ENCODE results near the gene LIN9.

LIN9 gene

DNA sequence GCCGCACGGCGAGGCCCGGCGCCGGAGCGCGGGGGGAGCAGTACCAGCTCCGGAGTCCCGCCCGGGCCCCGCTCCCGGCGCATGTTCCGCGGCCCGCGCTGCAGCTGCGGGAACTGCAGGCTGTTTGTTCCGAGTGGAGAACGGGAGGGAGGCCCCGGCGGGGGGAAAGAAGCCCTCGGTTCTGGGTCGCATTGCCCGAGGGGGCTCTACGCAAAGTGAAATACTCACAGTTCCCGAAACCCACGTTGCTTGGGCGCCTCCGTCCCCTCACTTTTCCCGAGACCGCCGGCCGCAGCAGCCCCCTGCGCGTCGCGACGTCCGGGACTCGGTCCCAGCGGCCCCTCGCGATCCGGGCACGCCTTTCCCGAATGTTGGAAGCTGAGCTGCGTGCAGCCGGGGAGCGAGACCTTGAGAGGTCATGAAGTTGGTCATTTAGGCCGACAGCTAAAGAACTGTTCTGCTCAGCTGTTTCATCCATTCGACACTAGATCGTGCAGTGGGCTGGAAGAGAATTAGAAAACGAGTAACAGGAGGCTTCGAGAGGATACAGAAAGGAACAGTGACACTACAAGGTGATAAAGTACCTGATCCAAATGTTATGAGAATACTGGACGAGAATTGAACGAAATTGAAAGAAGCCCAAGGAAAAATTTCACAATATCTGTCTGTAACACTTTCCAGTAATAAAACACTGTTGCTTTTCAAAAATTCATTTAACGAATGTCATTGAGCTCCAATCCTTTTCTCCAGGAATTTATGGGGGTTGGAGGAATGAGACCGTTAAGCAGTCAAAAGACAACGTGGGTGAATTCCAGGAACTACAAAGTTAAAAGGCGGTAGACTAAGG lies 657 bp upstream of the LIN9 start:
- Mint-ChIP-seq H3K27me3 (peaks cover 32% of the 10 kb centered on the region), H3K9me3 (no peaks in the 10 kb centered on the region), H3K4me3 (peak overlapping the region; percentile 69), H3K27ac (peak overlapping the region; percentile 50), H3K4me1 (peaks cover 33% of the 10 kb centered on the region), H3K36me3 (peaks cover 2% of the 10 kb centered on the region)
- CTCF ChIA-PET, result interaction anchor here (1.2 to 3.2 kb wide), 6 partner anchors 10 to 245 kb away, joined by 3 to 12 read pairs (median 6); no protein-coding TSS in a partner anchor
- no peak for DNase-seq

DNA sequence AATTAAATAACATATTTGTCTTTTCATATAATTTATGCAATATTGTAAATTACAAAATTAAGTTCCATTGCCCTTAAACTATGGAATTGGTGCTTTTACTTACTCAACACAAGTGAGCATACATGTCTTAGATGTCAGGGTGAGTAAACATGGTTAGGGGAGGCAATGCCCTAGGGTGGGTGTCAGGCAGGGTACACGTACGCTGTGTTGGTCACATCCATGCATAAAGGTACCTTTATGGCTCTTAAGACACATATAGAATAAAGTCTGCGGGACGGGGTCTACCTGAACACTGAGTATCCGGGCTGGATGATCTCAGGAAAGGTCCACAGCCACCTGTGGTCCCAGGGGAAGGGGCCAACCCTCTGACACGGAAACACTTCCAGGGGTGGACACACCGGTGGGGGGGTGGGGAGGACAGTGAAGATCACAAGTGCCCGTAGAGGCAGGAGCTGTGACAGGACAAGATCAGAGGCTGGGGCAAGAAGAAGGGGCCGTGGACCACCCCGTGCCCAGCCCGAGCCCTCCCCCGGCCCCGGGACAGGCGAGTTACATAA lies 720 bp downstream of the LIN9 start:
- CTCF ChIA-PET, result interaction anchor here (1.6 to 3.2 kb wide), 3 partner anchors 25 to 243 kb away, joined by 3 to 6 read pairs (median 6); no protein-coding TSS in a partner anchor

DNA sequence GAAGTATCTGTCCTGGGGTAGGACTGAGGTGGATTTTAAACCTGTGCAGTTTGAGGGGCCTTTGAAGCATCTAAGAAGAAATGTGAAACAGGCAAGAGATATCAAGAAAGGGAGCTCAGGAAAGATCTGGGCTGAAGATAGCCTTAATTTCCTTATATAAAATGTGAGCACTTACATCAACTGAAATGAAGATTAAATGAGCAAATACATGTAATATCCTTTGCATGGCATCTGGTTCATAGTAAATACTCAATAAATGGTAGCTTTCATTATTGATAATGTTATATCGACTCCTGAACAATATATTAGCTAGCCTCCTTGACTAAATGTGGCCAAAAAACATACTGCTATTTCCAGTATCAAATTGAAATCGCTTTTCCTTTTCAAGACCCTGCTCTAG lies 2.5 kb downstream of the LIN9 start:
- no peak overlapping the region for H3K27ac Mint-ChIP-seq
- CTCF ChIA-PET, result interaction anchor here (0.8 to 2.0 kb wide), 3 partner anchors 9 to 182 kb away, joined by 3 to 6 read pairs (median 6); no protein-coding TSS in a partner anchor
- peaks cover 15% of the 10 kb centered on the region for H3K27me3 Mint-ChIP-seq
- H3K36me3 Mint-ChIP-seq, result peaks cover 2% of the 10 kb centered on the region
- peaks cover 39% of the 10 kb centered on the region for H3K4me1 Mint-ChIP-seq
- no peaks in the 10 kb centered on the region for H3K9me3 Mint-ChIP-seq
- no peak for DNase-seq
- H3K4me3 Mint-ChIP-seq, result no peak overlapping the region

More for the DNA sequence above, 720 bp downstream of the LIN9 start:
- Mint-ChIP-seq H3K27me3 (peaks cover 27% of the 10 kb centered on the region), H3K27ac (peak overlapping the region; percentile 85), H3K4me3 (peak overlapping the region; percentile 89), H3K36me3 (peaks cover 2% of the 10 kb centered on the region), H3K9me3 (no peaks in the 10 kb centered on the region), H3K4me1 (peaks cover 36% of the 10 kb centered on the region)
- peak; percentile 40 for DNase-seq

DNA sequence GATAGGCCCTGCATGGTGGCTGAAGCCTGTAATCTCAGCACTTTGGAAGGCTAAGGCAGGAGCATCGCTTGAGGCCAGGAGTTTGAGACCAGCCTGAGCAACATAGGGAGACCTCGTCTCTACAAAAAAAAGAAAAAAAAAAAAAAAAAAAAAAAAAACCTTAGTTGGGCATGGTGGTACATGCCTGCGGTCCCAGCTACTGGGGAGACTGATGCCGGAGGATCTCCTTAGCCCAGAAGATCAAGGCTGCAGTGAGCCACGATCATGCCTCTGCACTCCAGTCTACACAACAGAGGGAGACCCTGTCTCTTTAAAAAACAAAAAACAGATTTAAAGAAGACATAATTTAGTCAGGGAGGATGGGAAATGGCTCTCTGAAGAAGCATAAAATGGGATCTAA lies 3.8 kb downstream of the LIN9 start:
- Mint-ChIP-seq H3K4me3 (no peak overlapping the region), H3K4me1 (peaks cover 39% of the 10 kb centered on the region), H3K27me3 (peaks cover 8% of the 10 kb centered on the region), H3K36me3 (peaks cover 2% of the 10 kb centered on the region), H3K9me3 (no peaks in the 10 kb centered on the region), H3K27ac (no peak overlapping the region)
- no peak for DNase-seq
- CTCF ChIA-PET, result interaction anchor here (1.0 kb wide), 1 partner anchor 180 kb away, joined by 3 read pairs; no protein-coding TSS in a partner anchor

DNA sequence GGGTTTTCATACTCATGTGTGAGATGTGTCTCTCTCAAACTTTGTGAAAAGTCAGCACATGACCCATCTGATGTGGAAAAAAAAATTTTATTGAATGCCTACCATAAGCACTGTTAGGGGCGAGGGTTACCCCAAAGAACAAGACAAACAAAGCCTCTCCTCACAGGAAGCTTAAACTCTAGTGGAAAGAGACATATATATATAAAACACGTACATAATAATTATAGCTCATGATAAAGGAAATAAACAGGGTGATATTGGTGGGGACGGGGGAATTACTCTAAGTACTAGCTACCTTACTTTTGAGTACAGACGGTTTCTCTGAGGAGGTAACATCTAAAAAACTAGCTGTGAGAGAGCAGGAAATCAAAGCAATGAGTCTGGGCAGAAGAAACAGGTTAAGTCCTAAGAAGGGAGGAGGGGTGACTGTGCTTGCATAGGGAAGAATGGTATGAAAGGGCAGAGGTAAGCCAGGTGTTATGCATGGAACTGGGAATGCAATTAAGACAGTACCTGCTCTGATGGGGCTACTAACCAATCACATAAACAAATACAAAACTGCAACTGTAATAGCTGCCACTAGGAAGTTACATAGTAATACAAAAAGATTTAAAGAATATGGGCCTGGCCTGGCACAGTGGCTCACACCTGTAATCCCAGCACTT lies 4.5 kb downstream of the LIN9 start:
- no peak overlapping the region for H3K4me3 Mint-ChIP-seq
- H3K27me3 Mint-ChIP-seq, result peaks cover under 1% of the 10 kb centered on the region
- no peak overlapping the region for H3K27ac Mint-ChIP-seq
- CTCF ChIA-PET, result interaction anchor here (1.0 kb wide), 1 partner anchor 179 kb away, joined by 3 read pairs; no protein-coding TSS in a partner anchor
- DNase-seq, result no peak
- peaks cover 32% of the 10 kb centered on the region for H3K4me1 Mint-ChIP-seq
- H3K9me3 Mint-ChIP-seq, result no peaks in the 10 kb centered on the region
- peaks cover 2% of the 10 kb centered on the region for H3K36me3 Mint-ChIP-seq

DNA sequence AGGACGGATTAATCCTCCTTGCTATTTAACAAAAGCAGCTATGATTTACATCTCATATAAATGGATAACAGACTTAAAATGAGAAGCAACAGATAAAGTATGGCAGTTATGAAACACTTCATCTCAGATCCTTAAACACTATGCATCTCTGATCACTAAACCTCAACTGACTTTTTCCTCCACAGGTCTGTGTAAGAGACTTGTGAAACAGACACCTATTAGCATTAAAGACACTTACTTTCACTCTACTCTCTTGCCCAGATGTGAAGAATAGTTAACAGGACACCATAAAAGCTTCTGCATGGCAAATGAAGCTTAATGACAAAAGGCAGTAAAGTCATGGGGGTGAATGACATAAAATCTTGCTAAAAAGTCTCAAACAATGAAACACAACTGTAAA lies 6.2 kb downstream of the LIN9 start:
- peaks cover 28% of the 10 kb centered on the region for H3K4me1 Mint-ChIP-seq
- H3K9me3 Mint-ChIP-seq, result no peaks in the 10 kb centered on the region
- H3K4me3 Mint-ChIP-seq, result no peak overlapping the region
- no peak for DNase-seq
- no peaks in the 10 kb centered on the region for H3K27me3 Mint-ChIP-seq
- CTCF ChIA-PET, result interaction anchor here (1.4 kb wide), 1 partner anchor 10 kb away, joined by 3 read pairs; no protein-coding TSS in a partner anchor
- peaks cover 10% of the 10 kb centered on the region for H3K36me3 Mint-ChIP-seq
- H3K27ac Mint-ChIP-seq, result no peak overlapping the region

DNA sequence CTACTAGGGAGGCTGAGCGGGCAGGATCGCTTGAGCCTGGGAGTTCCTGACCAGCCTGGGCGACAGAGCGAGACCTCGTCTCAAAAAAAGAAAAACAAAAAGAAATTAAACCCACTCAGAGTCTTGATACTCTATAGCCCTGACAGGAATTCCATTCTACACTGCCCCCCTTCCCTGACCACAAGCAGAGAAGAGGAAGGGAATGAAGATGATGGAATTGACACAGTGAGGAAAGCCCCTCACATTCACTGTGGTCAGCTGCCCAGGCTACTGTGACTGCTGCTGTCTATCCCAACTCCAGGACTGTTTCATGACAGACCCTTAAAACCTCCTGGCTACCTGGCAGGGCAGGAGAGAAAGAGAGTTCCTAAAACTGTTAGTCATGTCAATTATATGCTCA lies 12.1 kb downstream of the LIN9 start:
- CTCF ChIA-PET, result interaction anchor here (1.0 kb wide), 1 partner anchor 10 kb away, joined by 3 read pairs; no protein-coding TSS in a partner anchor

DNA sequence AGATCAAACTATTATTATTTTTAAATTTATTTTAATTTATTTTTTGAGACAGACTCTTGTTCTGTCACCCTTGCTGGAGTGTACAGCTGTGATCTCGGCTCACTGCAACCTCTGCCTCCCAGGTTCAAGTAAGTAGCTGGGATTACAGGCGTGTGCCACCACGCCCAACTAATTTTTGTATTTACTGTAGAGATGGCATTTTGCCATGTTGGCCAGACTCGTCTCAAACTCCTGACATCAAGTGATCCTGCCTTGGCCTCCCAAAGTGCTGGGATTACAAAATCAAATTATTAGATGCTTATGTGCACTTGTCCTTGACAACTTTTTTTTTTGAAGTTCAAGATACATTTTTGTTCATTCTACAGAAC lies 15.4 kb downstream of the LIN9 start:
- Mint-ChIP-seq H3K4me3 (no peak overlapping the region), H3K36me3 (peaks cover 31% of the 10 kb centered on the region), H3K4me1 (no peaks in the 10 kb centered on the region), H3K9me3 (no peaks in the 10 kb centered on the region), H3K27ac (no peak overlapping the region), H3K27me3 (no peaks in the 10 kb centered on the region)
- DNase-seq, result no peak
- CTCF ChIA-PET, result interaction anchor here (1.5 kb wide), 1 partner anchor 164 kb away, joined by 3 read pairs; no protein-coding TSS in a partner anchor

More for the DNA sequence above, 12.1 kb downstream of the LIN9 start:
- Mint-ChIP-seq H3K27me3 (no peaks in the 10 kb centered on the region), H3K9me3 (no peaks in the 10 kb centered on the region), H3K36me3 (peaks cover 30% of the 10 kb centered on the region), H3K27ac (no peak overlapping the region), H3K4me3 (no peak overlapping the region), H3K4me1 (peaks cover 3% of the 10 kb centered on the region)
- no peak for DNase-seq

DNA sequence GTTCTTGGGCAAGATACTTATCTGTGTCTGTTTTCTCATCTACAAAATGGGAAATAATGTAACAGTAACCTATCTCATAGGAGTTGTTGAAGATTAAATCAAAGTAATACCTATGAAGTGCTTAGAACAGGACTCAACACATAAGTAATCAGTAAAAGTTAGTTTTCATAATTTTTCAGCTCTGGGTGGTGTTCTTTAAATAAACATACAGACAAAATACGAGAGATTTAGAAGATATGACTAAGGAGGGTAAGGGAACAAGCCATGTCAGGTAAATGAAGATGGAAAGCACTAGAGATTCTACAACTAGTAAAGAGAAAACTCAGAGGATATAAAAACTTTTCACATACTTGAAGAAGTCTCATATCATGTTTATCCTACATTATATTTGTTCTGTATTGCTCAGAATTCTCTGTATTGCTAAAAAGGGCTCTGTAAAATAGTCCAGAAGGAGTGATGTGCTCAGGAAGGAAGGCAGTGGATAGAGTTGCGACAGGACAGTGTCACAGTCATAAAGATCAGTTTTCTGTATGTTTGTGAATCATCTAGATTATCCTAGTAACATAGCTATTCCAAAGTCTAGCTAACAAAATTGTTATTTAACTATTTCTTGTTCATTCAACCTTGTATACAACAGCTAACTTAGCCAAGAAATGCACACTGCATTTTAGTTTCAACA lies 16.0 kb downstream of the LIN9 start:
- peaks cover 32% of the 10 kb centered on the region for H3K36me3 Mint-ChIP-seq
- DNase-seq, result no peak
- no peaks in the 10 kb centered on the region for H3K27me3 Mint-ChIP-seq
- H3K4me1 Mint-ChIP-seq, result no peaks in the 10 kb centered on the region
- no peak overlapping the region for H3K27ac Mint-ChIP-seq
- H3K4me3 Mint-ChIP-seq, result no peak overlapping the region
- CTCF ChIA-PET, result interaction anchor here (1.2 to 1.5 kb wide), 2 partner anchors 10 to 165 kb away, joined by 3 read pairs; no protein-coding TSS in a partner anchor
- no peaks in the 10 kb centered on the region for H3K9me3 Mint-ChIP-seq

DNA sequence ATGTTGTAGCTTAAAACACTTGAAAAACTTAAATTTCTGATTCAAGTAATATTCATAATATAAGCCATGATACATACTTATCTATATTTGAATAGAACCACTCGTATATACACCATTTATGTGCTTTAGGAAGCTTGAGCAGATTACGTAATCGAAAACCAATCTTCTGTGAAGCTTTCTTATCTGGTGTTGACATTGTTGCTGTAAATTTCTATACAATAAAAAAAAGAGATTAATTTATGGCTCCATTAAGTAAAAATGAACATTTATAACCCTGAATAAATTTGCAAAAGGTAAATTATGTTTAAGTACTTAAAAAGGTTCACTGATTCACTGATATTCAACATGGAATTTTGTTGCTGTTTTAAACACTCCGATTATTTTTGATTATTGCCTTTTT lies 21.4 kb downstream of the LIN9 start:
- H3K27me3 Mint-ChIP-seq, result no peaks in the 10 kb centered on the region
- no peaks in the 10 kb centered on the region for H3K4me1 Mint-ChIP-seq
- no peak overlapping the region for H3K4me3 Mint-ChIP-seq
- H3K9me3 Mint-ChIP-seq, result no peaks in the 10 kb centered on the region
- no peak for DNase-seq
- H3K27ac Mint-ChIP-seq, result no peak overlapping the region
- CTCF ChIA-PET, result no interaction called here
- H3K36me3 Mint-ChIP-seq, result peaks cover 24% of the 10 kb centered on the region

DNA sequence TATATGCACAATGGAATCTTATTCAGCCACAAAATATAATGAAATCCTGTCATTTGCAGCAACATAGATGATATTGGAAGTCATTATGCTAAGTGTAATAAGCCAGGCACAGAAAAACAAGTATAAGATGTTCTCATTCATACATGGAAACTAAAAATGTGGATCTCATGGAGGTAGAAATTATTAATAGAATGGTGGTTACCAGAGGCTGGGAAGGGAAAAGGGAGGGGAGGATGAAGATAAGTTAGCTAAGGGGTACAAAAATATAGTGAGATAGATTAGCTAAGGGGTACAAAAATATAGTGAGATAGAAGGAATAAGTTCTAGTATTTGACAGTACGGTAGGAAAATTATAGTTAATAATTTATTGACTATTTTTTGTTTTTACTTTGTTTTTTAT lies 27.9 kb downstream of the LIN9 start:
- no peaks in the 10 kb centered on the region for H3K4me1 Mint-ChIP-seq
- H3K27ac Mint-ChIP-seq, result no peak overlapping the region
- H3K4me3 Mint-ChIP-seq, result no peak overlapping the region
- peaks cover 12% of the 10 kb centered on the region for H3K36me3 Mint-ChIP-seq
- H3K9me3 Mint-ChIP-seq, result no peaks in the 10 kb centered on the region
- CTCF ChIA-PET, result no interaction called here
- DNase-seq, result no peak
- H3K27me3 Mint-ChIP-seq, result no peaks in the 10 kb centered on the region

DNA sequence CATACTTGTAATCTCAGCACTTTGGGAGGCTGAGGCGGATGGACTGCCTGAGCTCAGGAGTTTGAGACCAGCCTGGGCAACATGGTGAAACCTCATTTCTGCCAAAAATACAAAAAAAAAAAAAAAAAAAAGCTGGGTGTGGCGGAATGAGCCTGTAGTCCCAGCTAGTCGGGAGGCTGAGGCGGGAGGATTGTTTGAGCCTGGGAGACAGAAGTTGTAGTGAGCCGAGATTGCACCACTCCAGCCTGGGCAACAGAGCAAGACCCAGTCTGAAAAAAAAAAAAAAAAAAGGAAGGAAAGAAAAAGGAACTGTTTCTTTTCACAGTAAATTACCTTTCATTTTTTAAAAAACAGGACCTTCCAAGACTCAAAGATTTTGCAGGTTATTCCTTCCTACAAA lies 29.5 kb downstream of the LIN9 start:
- H3K27ac Mint-ChIP-seq, result no peak overlapping the region
- DNase-seq, result no peak
- peaks cover 12% of the 10 kb centered on the region for H3K36me3 Mint-ChIP-seq
- H3K4me3 Mint-ChIP-seq, result no peak overlapping the region
- no peaks in the 10 kb centered on the region for H3K4me1 Mint-ChIP-seq
- H3K27me3 Mint-ChIP-seq, result no peaks in the 10 kb centered on the region
- CTCF ChIA-PET, result interaction anchor here (0.9 kb wide), 1 partner anchor 30 kb away, joined by 3 read pairs; the partner anchor contains the start of gene LIN9
- no peaks in the 10 kb centered on the region for H3K9me3 Mint-ChIP-seq

DNA sequence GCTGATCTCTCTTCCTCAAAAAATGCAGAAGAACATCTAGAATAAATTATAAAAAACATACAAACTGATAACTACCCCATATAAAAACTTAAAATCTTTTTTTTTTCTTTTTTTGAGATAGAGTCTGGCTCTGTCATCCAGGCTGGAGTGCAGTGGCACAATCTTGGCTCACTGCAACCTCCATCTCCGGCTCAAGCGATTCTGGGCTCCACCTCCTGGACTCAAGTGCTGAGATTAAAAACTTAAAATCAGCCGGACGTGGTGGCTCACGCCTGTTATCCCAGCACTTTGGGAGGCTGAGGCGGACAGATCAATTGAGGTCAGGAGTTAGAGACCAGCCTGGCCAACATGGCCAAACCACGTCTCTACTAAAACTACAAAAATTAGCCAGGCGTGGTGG lies 31.1 kb downstream of the LIN9 start:
- no peaks in the 10 kb centered on the region for H3K27me3 Mint-ChIP-seq
- no peak for DNase-seq
- no peak overlapping the region for H3K27ac Mint-ChIP-seq
- H3K9me3 Mint-ChIP-seq, result no peaks in the 10 kb centered on the region
- no peaks in the 10 kb centered on the region for H3K4me1 Mint-ChIP-seq
- H3K36me3 Mint-ChIP-seq, result peaks cover 11% of the 10 kb centered on the region
- CTCF ChIA-PET, result no interaction called here
- H3K4me3 Mint-ChIP-seq, result no peak overlapping the region

DNA sequence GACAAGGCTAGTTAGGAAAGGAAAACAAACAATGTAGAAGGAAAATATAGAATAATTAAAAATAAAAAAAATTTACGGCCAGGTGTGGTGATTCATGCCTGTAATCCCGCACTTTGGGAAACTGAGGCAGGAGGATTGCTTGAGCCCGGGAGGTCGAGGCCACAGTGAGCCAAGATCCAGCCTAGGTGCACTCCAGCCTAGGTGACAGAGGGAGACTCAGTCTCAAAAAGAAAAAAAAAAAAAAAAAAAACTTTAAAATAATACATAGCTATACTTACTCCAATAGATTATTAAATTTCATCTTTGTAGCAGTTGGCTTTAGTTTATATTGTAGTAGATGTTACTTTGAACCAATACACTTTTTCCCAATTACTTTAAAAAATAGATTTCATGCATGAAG lies 32.0 kb downstream of the LIN9 start:
- no peak for DNase-seq
- H3K4me1 Mint-ChIP-seq, result no peaks in the 10 kb centered on the region
- CTCF ChIA-PET, result no interaction called here
- peaks cover 11% of the 10 kb centered on the region for H3K36me3 Mint-ChIP-seq
- H3K4me3 Mint-ChIP-seq, result no peak overlapping the region
- no peak overlapping the region for H3K27ac Mint-ChIP-seq
- no peaks in the 10 kb centered on the region for H3K9me3 Mint-ChIP-seq
- H3K27me3 Mint-ChIP-seq, result no peaks in the 10 kb centered on the region

All from activated naive CD4-positive, alpha-beta T cell treated with anti-CD3 and anti-CD28 coated beads, Interleukin-2, amount 10 ng/mL, durations not matched to agents 7 days and 5 days (primary cell).